ENCODE measurements around the gene BAZ1A. TPM values are rescaled to one million over a fixed set of nuclear protein-coding genes. Genes with fewer than 3 reads are reported as not detected.
"Not testable (repeated sequence)": the region's sequence is repeated elsewhere in the genome, so short reads cannot be mapped to it uniquely, and the experiment has no call there.

Gene BAZ1A
- total RNA-seq, 1 donor from 2014 or later: 39.4 TPM

GRCh38 chr14:34806257-34806656 is 68.9 kb downstream of the BAZ1A start:
- no peak overlapping the region for H3K4me3 ChIP-seq (ENCODE audit: low read depth, low read length)
- TF ChIP-seq CTCF (conservative IDR thresholded peaks at IDR 0.05; ENCODE audit: low read depth, low read length): no peak
- no peak for DNase-seq (ENCODE audit: low read depth)

GRCh38 chr14:34804933-34805332 is 70.2 kb downstream of the BAZ1A start:
- no peak for TF ChIP-seq CTCF (conservative IDR thresholded peaks at IDR 0.05; ENCODE audit: low read depth, low read length)
- DNase-seq (ENCODE audit: low read depth): no peak
- H3K4me3 ChIP-seq (ENCODE audit: low read depth, low read length): no peak overlapping the region

GRCh38 chr14:34798861-34799260 is 76.3 kb downstream of the BAZ1A start:
- DNase-seq (ENCODE audit: low read depth); H3K4me3 ChIP-seq (ENCODE audit: low read depth, low read length): not testable (repeated sequence)

GRCh38 chr14:34797747-34798583 is 77.2 kb downstream of the BAZ1A start:
- H3K4me3 ChIP-seq (ENCODE audit: low read depth, low read length): no peak overlapping the region
- no peak for TF ChIP-seq CTCF (conservative IDR thresholded peaks at IDR 0.05; ENCODE audit: low read depth, low read length)
- DNase-seq (ENCODE audit: low read depth): no peak

- H3K4me3 ChIP-seq (ENCODE audit: low read depth, low read length): no peak overlapping the region
- TF ChIP-seq CTCF (conservative IDR thresholded peaks at IDR 0.05; ENCODE audit: low read depth, low read length): no peak
- no peak for DNase-seq (ENCODE audit: low read depth)
Measured at GRCh38 chr14:34796902-34797301, 78.3 kb downstream of the BAZ1A start.

GRCh38 chr14:34794941-34795340 is 80.2 kb downstream of the BAZ1A start:
- H3K4me3 ChIP-seq (ENCODE audit: low read depth, low read length): no peak overlapping the region
- TF ChIP-seq CTCF (conservative IDR thresholded peaks at IDR 0.05; ENCODE audit: low read depth, low read length): no peak
- no peak for DNase-seq (ENCODE audit: low read depth)

- no peak for TF ChIP-seq CTCF (conservative IDR thresholded peaks at IDR 0.05; ENCODE audit: low read depth, low read length)
- DNase-seq (ENCODE audit: low read depth): no peak
- H3K4me3 ChIP-seq (ENCODE audit: low read depth, low read length): no peak overlapping the region
Measured at GRCh38 chr14:34794217-34794616, 80.9 kb downstream of the BAZ1A start.
